ENCODE measurements around the gene OTUD3. TPM values are rescaled to one million over a fixed set of nuclear protein-coding genes. Genes with fewer than 3 reads are reported as not detected.
"Not testable (repeated sequence)": the region's sequence is repeated elsewhere in the genome, so short reads cannot be mapped to it uniquely, and the experiment has no call there.

Gene OTUD3
- polyA plus RNA-seq, 1 of the 3 experiments (the other 2 are of a cell fraction), result 2.6 TPM

DNA sequence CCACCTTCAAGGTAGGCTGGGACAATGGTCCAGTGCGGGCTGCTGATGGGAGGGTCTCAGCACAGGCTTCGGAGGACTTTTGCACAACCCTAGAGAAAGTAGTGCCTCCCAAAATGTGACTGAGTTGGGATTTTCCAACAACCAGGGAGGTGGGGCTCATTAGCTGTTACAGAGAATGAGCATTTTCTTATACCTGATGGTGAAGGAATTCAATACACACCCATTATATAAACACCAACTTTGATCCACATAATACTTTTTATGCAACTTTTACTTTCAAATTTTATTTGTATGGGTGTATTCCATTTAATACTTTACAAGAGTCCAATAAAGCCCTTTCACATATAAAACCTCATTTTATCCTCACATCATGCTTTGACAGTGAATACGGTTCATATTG lies 35.9 kb upstream of the OTUD3 start:
- H3K79me2 ChIP-seq (ENCODE audit: insufficient read depth), result no peaks in the 10 kb centered on the region
- H3K9ac ChIP-seq, result no peak overlapping the region
- 0 out of 2 replicates have a peak, but pooled peaks cover 5% of the 10 kb centered on the region for H3K27me3 ChIP-seq (ENCODE audit: insufficient read depth)
- no peak overlapping the region for H3K4me2 ChIP-seq
- no peak for TF ChIP-seq EP300 (IDR thresholded peaks at IDR 0.05; ENCODE audit: borderline replicate concordance in 1 of 2, low read depth in 1 of 2, low read length in 1 of 2)
- TF ChIP-seq, protein P1, sequence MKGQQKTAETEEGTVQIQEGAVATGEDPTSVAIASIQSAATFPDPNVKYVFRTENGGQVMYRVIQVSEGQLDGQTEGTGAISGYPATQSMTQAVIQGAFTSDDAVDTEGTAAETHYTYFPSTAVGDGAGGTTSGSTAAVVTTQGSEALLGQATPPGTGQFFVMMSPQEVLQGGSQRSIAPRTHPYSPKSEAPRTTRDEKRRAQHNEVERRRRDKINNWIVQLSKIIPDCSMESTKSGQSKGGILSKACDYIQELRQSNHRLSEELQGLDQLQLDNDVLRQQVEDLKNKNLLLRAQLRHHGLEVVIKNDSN (IDR thresholded peaks at IDR 0.05; ENCODE audit: borderline replicate concordance, low read depth), result no peak
- no peak for TF ChIP-seq JUND (IDR thresholded peaks at IDR 0.05)
- TF ChIP-seq, protein P2, sequence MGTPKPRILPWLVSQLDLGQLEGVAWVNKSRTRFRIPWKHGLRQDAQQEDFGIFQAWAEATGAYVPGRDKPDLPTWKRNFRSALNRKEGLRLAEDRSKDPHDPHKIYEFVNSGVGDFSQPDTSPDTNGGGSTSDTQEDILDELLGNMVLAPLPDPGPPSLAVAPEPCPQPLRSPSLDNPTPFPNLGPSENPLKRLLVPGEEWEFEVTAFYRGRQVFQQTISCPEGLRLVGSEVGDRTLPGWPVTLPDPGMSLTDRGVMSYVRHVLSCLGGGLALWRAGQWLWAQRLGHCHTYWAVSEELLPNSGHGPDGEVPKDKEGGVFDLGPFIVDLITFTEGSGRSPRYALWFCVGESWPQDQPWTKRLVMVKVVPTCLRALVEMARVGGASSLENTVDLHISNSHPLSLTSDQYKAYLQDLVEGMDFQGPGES (IDR thresholded peaks at IDR 0.05; ENCODE audit: low read depth, low read length), result no peak
- TF ChIP-seq FOSL2 (IDR thresholded peaks at IDR 0.05; ENCODE audit: borderline replicate concordance, low read depth), result no peak
- TF ChIP-seq CHD2 (IDR thresholded peaks at IDR 0.05; ENCODE audit: low read length, partially characterized antibody), result no peak
- TF ChIP-seq SIN3A (IDR thresholded peaks at IDR 0.05; ENCODE audit: borderline replicate concordance, low read depth, low read length), result no peak
- TF ChIP-seq FOXJ3 (CRISPR knock-in tag; IDR thresholded peaks at IDR 0.05), result no peak
- no peak for TF ChIP-seq EZH2phosphoT487 (IDR thresholded peaks at IDR 0.05; ENCODE audit: borderline replicate concordance, low read depth)
- no peak for TF ChIP-seq RXRA (IDR thresholded peaks at IDR 0.05; ENCODE audit: borderline replicate concordance, low read depth)
- TF ChIP-seq, protein P3, sequence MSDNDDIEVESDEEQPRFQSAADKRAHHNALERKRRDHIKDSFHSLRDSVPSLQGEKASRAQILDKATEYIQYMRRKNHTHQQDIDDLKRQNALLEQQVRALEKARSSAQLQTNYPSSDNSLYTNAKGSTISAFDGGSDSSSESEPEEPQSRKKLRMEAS (IDR thresholded peaks at IDR 0.05; ENCODE audit: low read depth), result no peak
- TF ChIP-seq NFIC (IDR thresholded peaks at IDR 0.05; ENCODE audit: borderline replicate concordance), result no peak
- no peak for TF ChIP-seq RAD21 (IDR thresholded peaks at IDR 0.05; ENCODE audit: low read length)
- no peak for TF ChIP-seq GATA2 (CRISPR knock-in tag; IDR thresholded peaks at IDR 0.05)
- H2AFZ ChIP-seq (ENCODE audit: low read depth), result no peak overlapping the region
- H4K20me1 ChIP-seq (ENCODE audit: insufficient read depth), result no peaks in the 10 kb centered on the region
- H3K4me1 ChIP-seq (ENCODE audit: control insufficient read depth in 1 of 2, insufficient read depth in 2 of 2, low read depth in 1 of 2, low read length in 1 of 2), result no peaks in the 10 kb centered on the region
- CTCF ChIA-PET, result interaction anchor here (0.9 to 1.3 kb wide), 2 partner anchors 85 to 131 kb away, joined by 3 to 4 read pairs; no protein-coding TSS in a partner anchor
- H3K4me3 ChIP-seq (ENCODE audit: low read depth in 2 of 2, low read length in 1 of 2), result no peak overlapping the region
- H3K36me3 ChIP-seq (replicated peaks in 1 of 2; ENCODE audit: control insufficient read depth in 1 of 2, insufficient read depth in 2 of 2, low read length in 1 of 2), result no peaks in the 10 kb centered on the region
- DNase-seq, result no peak
- no peak overlapping the region for H3K27ac ChIP-seq (ENCODE audit: low read depth in 2 of 2, low read length in 1 of 2)
- no peaks in the 10 kb centered on the region for H3K9me2 ChIP-seq
- POLR2A ChIA-PET, result no interaction called here
- H3K9me3 ChIP-seq, result no peaks in the 10 kb centered on the region
- no peaks in the 10 kb centered on the region for H3F3A ChIP-seq (replicated peaks; ENCODE audit: insufficient read depth)
- WGBS (ENCODE audit: low lambda C conversion rate), result 84% methylated on average over 3 of the region's 3 CpGs

DNA sequence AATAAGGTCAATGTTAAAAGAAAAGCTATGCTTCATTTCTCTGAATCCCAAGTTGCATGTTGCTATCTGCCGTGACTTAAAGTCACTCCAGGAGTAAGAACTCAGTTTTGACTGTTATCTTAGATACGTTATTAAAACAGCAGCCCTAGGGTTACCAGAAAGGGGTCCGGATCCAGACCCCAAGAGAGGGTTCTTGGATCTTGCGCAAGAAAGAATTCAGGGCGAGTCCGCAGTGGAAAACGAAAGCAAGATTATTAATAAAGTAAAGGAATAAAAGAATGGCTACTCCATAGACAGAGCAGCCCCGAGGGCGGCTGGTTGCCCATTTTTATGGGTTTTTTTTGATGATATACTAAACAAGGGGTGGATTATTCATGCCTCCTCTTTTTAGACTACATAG lies 34.9 kb upstream of the OTUD3 start:
- H3K27me3 ChIP-seq (ENCODE audit: insufficient read depth); H3K4me1 ChIP-seq (ENCODE audit: control insufficient read depth in 1 of 2, insufficient read depth in 2 of 2, low read depth in 1 of 2, low read length in 1 of 2); H3K9me2 ChIP-seq; H2AFZ ChIP-seq (ENCODE audit: low read depth); H3K9me3 ChIP-seq; H3K36me3 ChIP-seq (replicated peaks in 1 of 2; ENCODE audit: control insufficient read depth in 1 of 2, insufficient read depth in 2 of 2, low read length in 1 of 2); H3F3A ChIP-seq (replicated peaks; ENCODE audit: insufficient read depth); H3K9ac ChIP-seq; H3K4me3 ChIP-seq (ENCODE audit: low read depth in 2 of 2, low read length in 1 of 2); H3K27ac ChIP-seq (ENCODE audit: low read depth in 2 of 2, low read length in 1 of 2); DNase-seq; POLR2A ChIA-PET; H3K79me2 ChIP-seq (ENCODE audit: insufficient read depth); H3K4me2 ChIP-seq; H4K20me1 ChIP-seq (ENCODE audit: insufficient read depth): not testable (repeated sequence)
- CTCF ChIA-PET, result interaction anchor here (1.4 kb wide), 1 partner anchor 35 kb away, joined by 3 read pairs; the partner anchor contains the start of gene OTUD3
- 55% methylated on average over 9 of the region's 9 CpGs for WGBS (ENCODE audit: low lambda C conversion rate)

DNA sequence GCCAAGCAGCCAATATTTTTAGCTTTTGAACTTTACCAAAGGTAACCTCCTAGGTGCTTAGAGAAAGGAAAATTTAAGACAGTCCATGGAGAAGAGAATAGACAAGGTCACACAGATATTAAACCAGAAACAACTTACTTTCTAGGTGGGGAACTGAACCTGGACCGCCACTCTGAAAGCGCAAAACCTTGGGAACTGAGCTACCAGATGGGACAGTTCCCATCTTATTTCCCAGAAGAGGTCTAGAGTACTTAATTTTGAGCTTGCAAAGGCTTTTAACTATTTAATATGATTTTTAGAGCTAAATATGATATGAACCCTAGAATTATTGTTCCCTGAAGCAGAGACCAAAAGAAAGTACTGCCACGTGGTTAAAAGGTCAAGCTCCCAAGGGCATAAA lies 32.9 kb upstream of the OTUD3 start:
- H3K4me1 ChIP-seq (ENCODE audit: control insufficient read depth in 1 of 2, insufficient read depth in 2 of 2, low read depth in 1 of 2, low read length in 1 of 2); POLR2A ChIA-PET; H3F3A ChIP-seq (replicated peaks; ENCODE audit: insufficient read depth); H3K9ac ChIP-seq; H3K36me3 ChIP-seq (replicated peaks in 1 of 2; ENCODE audit: control insufficient read depth in 1 of 2, insufficient read depth in 2 of 2, low read length in 1 of 2); H3K79me2 ChIP-seq (ENCODE audit: insufficient read depth); H3K4me2 ChIP-seq; H4K20me1 ChIP-seq (ENCODE audit: insufficient read depth); H3K4me3 ChIP-seq (ENCODE audit: low read depth in 2 of 2, low read length in 1 of 2); H3K27me3 ChIP-seq (ENCODE audit: insufficient read depth); H3K9me3 ChIP-seq; H3K9me2 ChIP-seq; H2AFZ ChIP-seq (ENCODE audit: low read depth); DNase-seq; H3K27ac ChIP-seq (ENCODE audit: low read depth in 2 of 2, low read length in 1 of 2): not testable (repeated sequence)
- WGBS (ENCODE audit: low lambda C conversion rate), result 68% methylated on average over 3 of the region's 3 CpGs
- CTCF ChIA-PET, result interaction anchor here (0.8 to 1.1 kb wide), 2 partner anchors 27 to 30 kb away, joined by 3 read pairs; no protein-coding TSS in a partner anchor

Measured in SK-N-SH (cell line).